ENCODE measurements around the gene MYBBP1A. TPM values are rescaled to one million over a fixed set of nuclear protein-coding genes. Genes with fewer than 3 reads are reported as not detected.

The MYBBP1A gene
- total and polyA plus RNA-seq, 2 experiments from 2014 or later: 70.7 to 213 TPM

DNA sequence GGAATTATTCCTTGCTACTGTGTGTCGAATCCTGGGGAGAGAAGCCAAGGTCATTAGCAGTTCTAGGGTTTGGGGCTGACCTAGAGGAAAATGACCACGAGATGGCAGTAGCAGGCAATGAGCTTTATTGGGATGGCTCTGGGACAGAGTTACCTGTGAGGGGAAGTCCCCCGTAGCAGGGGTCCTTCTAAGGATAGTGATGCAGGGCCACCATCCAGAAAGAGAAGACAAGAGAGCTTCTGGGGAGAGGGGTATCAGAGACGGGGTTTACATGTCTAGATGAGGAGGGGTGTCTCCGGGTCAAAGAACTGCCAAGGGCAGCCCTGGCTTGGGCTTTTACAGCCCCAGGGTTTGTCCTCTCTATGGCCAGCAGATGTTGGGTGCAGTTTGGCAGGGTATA is 11.6 kb upstream of the MYBBP1A start:
- Mint-ChIP-seq H3K4me1 (peaks cover 24% of the 10 kb centered on the region), H3K4me3 (no peak overlapping the region), H3K27ac (no peak overlapping the region), H3K27me3 (ENCODE audit: insufficient read depth, low read depth, poor library complexity) (peaks cover 10% of the 10 kb centered on the region), H3K9me3 (no peaks in the 10 kb centered on the region), H3K36me3 (ENCODE audit: low read depth) (no peaks in the 10 kb centered on the region)
- H3K27ac ChIP-seq (ENCODE audit: low read depth): no peak overlapping the region
- no peaks in the 10 kb centered on the region for H3F3A ChIP-seq (replicated peaks; ENCODE audit: low read depth)
- TF ChIP-seq, protein P1, sequence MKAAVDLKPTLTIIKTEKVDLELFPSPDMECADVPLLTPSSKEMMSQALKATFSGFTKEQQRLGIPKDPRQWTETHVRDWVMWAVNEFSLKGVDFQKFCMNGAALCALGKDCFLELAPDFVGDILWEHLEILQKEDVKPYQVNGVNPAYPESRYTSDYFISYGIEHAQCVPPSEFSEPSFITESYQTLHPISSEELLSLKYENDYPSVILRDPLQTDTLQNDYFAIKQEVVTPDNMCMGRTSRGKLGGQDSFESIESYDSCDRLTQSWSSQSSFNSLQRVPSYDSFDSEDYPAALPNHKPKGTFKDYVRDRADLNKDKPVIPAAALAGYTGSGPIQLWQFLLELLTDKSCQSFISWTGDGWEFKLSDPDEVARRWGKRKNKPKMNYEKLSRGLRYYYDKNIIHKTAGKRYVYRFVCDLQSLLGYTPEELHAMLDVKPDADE (IDR thresholded peaks at IDR 0.05): no peak
- TF ChIP-seq CTCF (conservative IDR thresholded peaks at IDR 0.05; ENCODE audit: low read depth in 2 of 2): peak; percentile 89 to 95
- no peaks in the 10 kb centered on the region for H3K9me2 ChIP-seq (ENCODE audit: insufficient read depth)
- ATAC-seq (peak; percentile 93), DNase-seq (ENCODE audit: low spot score) (peak; percentile 94)
- peaks cover 4% of the 10 kb centered on the region; the same call in 1 of the 2 replicates for H3K4me1 ChIP-seq (ENCODE audit: insufficient read depth)
- no peaks in the 10 kb centered on the region for H3K27me3 ChIP-seq (ENCODE audit: insufficient read depth)
- no peaks in the 10 kb centered on the region for H4K20me1 ChIP-seq (replicated peaks; ENCODE audit: insufficient read depth)
- H3K79me2 ChIP-seq (replicated peaks; ENCODE audit: insufficient read depth): no peaks in the 10 kb centered on the region
- no peak overlapping the region for H2AFZ ChIP-seq
- no peaks in the 10 kb centered on the region for H3K36me3 ChIP-seq (ENCODE audit: insufficient read depth)
- H3K4me3 ChIP-seq: no peak overlapping the region
- H3K4me2 ChIP-seq: no peak overlapping the region

DNA sequence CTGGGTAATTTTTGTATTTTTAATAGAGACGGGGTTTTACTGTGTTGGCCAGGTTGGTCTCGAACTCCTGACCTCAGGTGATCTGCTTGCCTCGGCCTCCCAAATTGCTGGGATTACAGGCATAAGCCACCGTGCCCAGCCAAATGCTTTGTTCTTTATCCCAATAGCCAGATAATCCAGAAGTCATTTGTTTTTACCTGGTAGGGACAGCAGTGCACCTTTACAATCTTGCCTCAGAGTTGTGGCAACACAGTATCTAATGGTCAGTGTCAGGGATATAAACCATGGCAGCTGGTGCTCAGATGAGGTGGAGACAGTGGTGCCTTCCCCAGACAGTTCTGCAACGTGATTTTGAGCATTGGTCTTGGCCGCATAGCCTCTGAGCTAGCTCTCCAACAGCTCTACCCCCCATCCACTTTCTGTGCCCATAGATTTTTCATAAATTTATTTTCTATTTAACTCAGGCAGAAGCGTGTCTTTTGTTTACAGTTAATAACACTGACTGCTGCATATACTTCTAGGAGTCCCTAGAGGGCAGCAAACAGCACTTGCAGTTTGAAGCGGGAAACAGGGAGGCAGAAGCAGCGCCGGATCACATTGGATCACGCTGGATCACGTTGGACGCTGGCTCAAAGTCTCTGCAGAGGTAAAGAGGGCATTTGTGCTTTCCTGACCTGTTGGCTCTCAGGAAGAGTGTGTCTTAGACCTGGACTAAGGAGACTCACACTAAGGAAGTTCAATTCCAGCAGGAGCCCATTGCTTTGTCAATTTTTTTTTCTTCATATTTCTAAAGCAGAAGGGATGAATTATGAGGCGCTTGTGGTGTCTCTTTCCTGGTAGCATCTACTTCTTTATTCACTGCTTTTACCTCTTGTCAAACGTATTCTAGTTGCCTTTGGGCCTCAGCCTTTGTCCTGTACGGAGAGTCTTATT is 10.3 kb upstream of the MYBBP1A start:
- H3K27ac Mint-ChIP-seq: no peak overlapping the region
- H3K27ac ChIP-seq (ENCODE audit: low read depth): no peak overlapping the region

More for the DNA sequence above, 10.3 kb upstream of the MYBBP1A start:
- Histone ChIP-seq H3K9me2 (ENCODE audit: insufficient read depth) (no peaks in the 10 kb centered on the region), H3F3A (replicated peaks; ENCODE audit: low read depth) (no peaks in the 10 kb centered on the region), H3K27me3 (ENCODE audit: insufficient read depth) (no peaks in the 10 kb centered on the region), H3K4me3 (no peak overlapping the region), H2AFZ (no peak overlapping the region), H3K36me3 (ENCODE audit: insufficient read depth) (no peaks in the 10 kb centered on the region), H3K4me1 (ENCODE audit: insufficient read depth) (peaks cover 4% of the 10 kb centered on the region; the same call in 1 of the 2 replicates), H3K4me2 (no peak overlapping the region), H3K79me2 (replicated peaks; ENCODE audit: insufficient read depth) (no peaks in the 10 kb centered on the region), H4K20me1 (replicated peaks; ENCODE audit: insufficient read depth) (no peaks in the 10 kb centered on the region)
- ATAC-seq (peak; percentile 70), DNase-seq (ENCODE audit: low spot score) (peak; percentile 95)
- Mint-ChIP-seq H3K4me1 (peaks cover 29% of the 10 kb centered on the region), H3K9me3 (no peaks in the 10 kb centered on the region), H3K36me3 (ENCODE audit: low read depth) (no peaks in the 10 kb centered on the region), H3K27me3 (ENCODE audit: insufficient read depth, low read depth, poor library complexity) (peaks cover 10% of the 10 kb centered on the region), H3K4me3 (no peak overlapping the region; the same call in 2 of the 3 replicates)
- 0 out of 2 replicates have a peak, but pooled peaks have one; percentile 19 for TF ChIP-seq CREB1 (CRISPR knock-in tag; IDR thresholded peaks at IDR 0.05; ENCODE audit: low read depth)
- TF ChIP-seq ZNF114 (CRISPR knock-in tag; IDR thresholded peaks at IDR 0.05): no peak
- TF ChIP-seq POLR2AphosphoS5 (IDR thresholded peaks at IDR 0.05; ENCODE audit: low read depth): no peak
- TF ChIP-seq CTCF (conservative IDR thresholded peaks at IDR 0.05; ENCODE audit: low read depth in 2 of 2): peak; percentile 84 to 88
